Karpas-422 (cell line): ENCODE measurements around the gene LTA. TPM values are rescaled to one million over a fixed set of nuclear protein-coding genes. Genes with fewer than 3 reads are reported as not detected.

ENCODE experiments used
- DNase-seq: peaks from one replicate; pipeline ENCODE4 v3.0.0-alpha.2; 2015
- H2AFZ ChIP-seq: fragments of 200-600 bp; sonication (generic); 2 replicates; pipeline ENCODE4 v1.6.1; 2014; ENCODE audit warnings: antibody characterized with exemption, low read length, mixed read lengths
- H3K27ac ChIP-seq: fragments of 200-600 bp; sonication (generic); 2 replicates; pipeline ENCODE4 v1.5.1; 2014; ENCODE audit warnings: mild to moderate bottlenecking, low read length, moderate library complexity
- H3K27me3 ChIP-seq: fragments of 200-600 bp; sonication (generic); 2 replicates; pipeline ENCODE4 v1.6.1; 2014; ENCODE audit warnings: low read length, mixed read lengths
- H3K36me3 ChIP-seq: fragments of 200-600 bp; sonication (generic); 2 replicates; pipeline ENCODE4 v1.6.1; 2014; ENCODE audit warnings: low read length, mixed read lengths; ENCODE audit not compliant: insufficient read depth
- H3K4me1 ChIP-seq: fragments of 200-600 bp; sonication (generic); 2 replicates; pipeline ENCODE4 v1.6.1; 2014; ENCODE audit warnings: mild to moderate bottlenecking, low read length, mixed read lengths
- H3K4me2 ChIP-seq: fragments of 200-600 bp; sonication (generic); 2 replicates; pipeline ENCODE4 v1.6.1; 2014; ENCODE audit warnings: low read length, low read depth, mild to moderate bottlenecking; ENCODE audit not compliant: poor library complexity, severe bottlenecking
- H3K4me3 ChIP-seq: fragments of 200-600 bp; sonication (generic); 2 replicates; pipeline ENCODE4 v1.5.1; 2014; ENCODE audit warnings: mild to moderate bottlenecking, antibody characterized with exemption, low read length, mixed read lengths
- H3K79me2 ChIP-seq: fragments of 200-600 bp; sonication (generic); 2 replicates; pipeline ENCODE4 v1.6.1; 2014; ENCODE audit warnings: mild to moderate bottlenecking, low read length, mixed read lengths
- H3K9ac ChIP-seq: fragments of 200-600 bp; sonication (generic); 2 replicates; pipeline ENCODE4 v1.6.0; 2014; ENCODE audit warnings: low read length
- H3K9me2 ChIP-seq: fragments of 200-600 bp; sonication (generic), shearing (Covaris generic); replicated peaks from 2 replicates; pipeline ENCODE4 v1.6.0; 2014; ENCODE audit warnings: mild to moderate bottlenecking, low read length, moderate library complexity; ENCODE audit not compliant: insufficient read depth
- H3K9me3 ChIP-seq: fragments of 300-700, 200-600 bp; sonication (generic); 2 replicates; pipeline ENCODE4 v1.6.1; 2014; ENCODE audit warnings: low read length, mixed read lengths
- H4K20me1 ChIP-seq: fragments of 200-600 bp; sonication (generic); 2 replicates; pipeline ENCODE4 v1.6.1; 2014; ENCODE audit warnings: mild to moderate bottlenecking, antibody characterized with exemption, low read length, low read depth; ENCODE audit not compliant: insufficient read depth
- total RNA-seq: library from RNA; depleted of rRNA; stranded (reverse); fragments of >200 nt; shearing (Covaris generic); gene quantifications from 2 replicates; pipeline ENCODE4 v1.2.3, GENCODE V29; 2014; ENCODE audit warnings: low replicate concordance

LTA gene
- total RNA-seq, 1 experiment from 2014 or later, result 128 TPM

DNA sequence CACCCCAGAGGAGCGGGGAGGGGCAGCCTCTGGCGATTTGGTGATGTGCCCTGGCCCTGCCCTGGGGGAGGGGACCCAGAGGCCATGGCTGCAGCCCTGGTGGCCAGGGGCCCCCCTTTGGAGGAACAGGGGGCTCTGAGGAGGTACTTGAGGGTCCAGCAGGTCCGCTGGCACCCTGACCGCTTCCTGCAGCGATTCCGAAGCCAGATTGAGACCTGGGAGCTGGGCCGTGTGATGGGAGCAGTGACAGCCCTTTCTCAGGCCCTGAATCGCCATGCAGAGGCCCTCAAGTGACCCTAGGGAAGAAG, 13.8 kb upstream of the LTA start:
- no peaks in the 10 kb centered on the region for H3K27me3 ChIP-seq
- H3K27ac ChIP-seq, result peak overlapping the region; percentile 99
- peaks cover 88% of the 10 kb centered on the region for H3K4me1 ChIP-seq
- H3K9me3 ChIP-seq, result no peaks in the 10 kb centered on the region
- H3K4me2 ChIP-seq, result peak overlapping the region; percentile 83
- no peaks in the 10 kb centered on the region for H3K9me2 ChIP-seq
- H3K9ac ChIP-seq, result peak overlapping the region; percentile 93
- DNase-seq, result no peak
- H4K20me1 ChIP-seq, result no peaks in the 10 kb centered on the region
- no peak overlapping the region for H2AFZ ChIP-seq
- H3K4me3 ChIP-seq, result peak overlapping the region; percentile 64
- 0 out of 2 replicates have a peak, but pooled peaks cover 3% of the 10 kb centered on the region for H3K36me3 ChIP-seq
- H3K79me2 ChIP-seq, result peaks cover 8% of the 10 kb centered on the region; the same call in 1 of the 2 replicates

DNA sequence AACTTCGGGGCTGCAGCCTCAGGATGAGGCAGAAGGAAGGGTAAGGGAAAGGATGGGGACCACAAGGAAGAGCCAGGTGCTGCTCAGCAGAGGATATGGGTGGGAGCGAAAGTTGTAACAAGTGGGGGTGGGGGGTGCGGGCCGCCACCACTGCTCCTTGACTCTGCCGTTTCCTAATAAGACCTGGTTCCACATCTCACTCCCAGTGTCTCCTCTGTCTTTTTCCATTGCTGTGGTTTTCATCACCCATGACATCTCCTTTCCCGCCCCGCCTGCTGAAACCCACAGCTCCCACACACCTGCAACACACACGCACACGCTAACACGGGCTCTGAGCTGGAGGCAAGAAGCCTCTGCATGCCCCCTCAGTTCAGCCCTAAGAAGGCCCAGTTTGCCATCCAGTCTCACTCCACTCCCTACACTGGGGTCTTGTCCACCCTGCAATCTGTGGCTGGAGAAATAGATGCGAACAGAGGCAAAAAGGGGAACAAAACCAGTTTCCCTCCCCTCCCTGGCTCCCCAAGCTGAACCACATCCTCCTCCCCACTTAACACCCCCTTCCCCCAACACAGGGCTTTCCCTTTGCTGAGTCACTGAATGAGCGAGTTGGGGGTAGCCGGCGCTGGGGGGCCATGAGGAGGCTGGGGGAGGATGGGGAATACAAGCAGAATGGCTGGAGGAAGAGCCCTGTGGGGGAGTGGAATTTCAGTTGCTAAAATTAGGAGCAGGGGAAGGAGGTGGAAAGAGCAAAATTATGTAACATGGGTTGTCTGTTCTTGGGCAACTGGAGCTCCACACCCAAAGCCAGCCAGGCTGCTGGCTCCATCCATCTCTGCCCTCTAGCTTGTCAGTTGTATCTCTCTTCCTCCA, 13.2 kb upstream of the LTA start:
- Histone ChIP-seq H4K20me1 (no peaks in the 10 kb centered on the region), H2AFZ (no peak overlapping the region), H3K27me3 (no peaks in the 10 kb centered on the region), H3K36me3 (no peaks in the 10 kb centered on the region), H3K9me2 (no peaks in the 10 kb centered on the region), H3K79me2 (peaks cover 10% of the 10 kb centered on the region; the same call in 1 of the 2 replicates), H3K4me1 (peaks cover 94% of the 10 kb centered on the region), H3K4me2 (peak overlapping the region; percentile 83), H3K4me3 (peak overlapping the region; percentile 64), H3K27ac (peak overlapping the region; percentile 99), H3K9ac (peak overlapping the region; percentile 93), H3K9me3 (no peaks in the 10 kb centered on the region)
- peak; percentile 96 for DNase-seq

DNA sequence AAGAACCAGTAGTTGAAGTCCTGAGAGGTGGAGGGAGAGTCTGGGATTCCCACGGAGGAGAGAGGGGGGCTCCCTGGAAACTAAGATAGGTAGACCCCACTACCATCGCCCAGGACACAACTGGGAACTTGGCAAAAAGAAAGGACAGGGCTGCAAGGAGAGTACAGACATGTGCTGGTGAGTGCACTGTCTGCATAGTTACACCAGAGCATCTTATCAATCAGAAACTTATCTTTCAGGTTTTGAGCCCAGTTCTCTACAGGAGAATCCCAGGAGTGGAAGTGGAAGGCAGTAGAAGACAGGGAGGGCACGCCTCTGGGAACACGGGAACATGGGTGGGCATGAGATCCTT, 12.5 kb upstream of the LTA start:
- Histone ChIP-seq H3K4me1 (peaks cover 89% of the 10 kb centered on the region), H3K9ac (peak overlapping the region; percentile 93), H3K27ac (peak overlapping the region; percentile 99), H3K4me3 (peak overlapping the region; percentile 64), H3K79me2 (peaks cover 11% of the 10 kb centered on the region; the same call in 1 of the 2 replicates), H3K27me3 (no peaks in the 10 kb centered on the region), H3K4me2 (peak overlapping the region; percentile 83), H2AFZ (no peak overlapping the region), H3K36me3 (no peaks in the 10 kb centered on the region), H3K9me3 (no peaks in the 10 kb centered on the region), H4K20me1 (no peaks in the 10 kb centered on the region), H3K9me2 (no peaks in the 10 kb centered on the region)
- DNase-seq, result no peak

DNA sequence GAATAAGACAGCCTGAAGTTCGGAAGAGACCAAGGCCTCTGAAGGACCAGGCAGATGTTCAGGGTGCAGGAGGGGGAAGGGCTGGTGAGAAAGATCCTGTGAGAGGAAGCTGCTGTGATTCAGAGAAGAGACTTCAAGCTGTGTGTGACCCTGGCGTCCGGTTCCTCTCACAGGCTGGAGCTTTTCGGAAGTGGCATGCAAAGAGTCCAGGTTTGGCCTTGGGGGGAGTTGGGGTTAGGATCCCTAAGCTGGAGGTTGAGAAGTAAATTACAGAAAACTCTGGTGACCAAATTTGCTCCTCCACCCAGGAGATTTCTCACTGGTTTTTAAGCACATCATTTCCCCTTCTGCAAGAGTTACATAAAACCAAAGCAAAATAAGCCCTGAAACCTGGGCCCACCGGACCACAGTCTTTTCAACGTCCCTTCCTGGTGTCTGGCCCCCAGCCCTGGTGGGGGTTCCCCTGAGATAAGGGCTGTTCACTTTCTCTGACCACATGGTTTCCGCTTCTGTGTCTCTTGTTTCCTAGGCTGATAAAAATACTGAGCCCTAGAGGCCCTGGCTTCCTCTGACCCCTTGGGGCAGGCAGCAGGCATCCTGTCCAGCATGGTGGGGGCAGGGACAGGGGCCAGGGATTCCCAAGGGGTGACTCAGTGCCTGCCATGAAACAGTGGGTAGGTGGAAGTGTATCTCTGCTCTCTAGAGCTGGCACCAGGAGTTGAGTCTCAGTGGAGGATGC, 12.0 kb upstream of the LTA start:
- Histone ChIP-seq H3K36me3 (no peaks in the 10 kb centered on the region), H3K27ac (peak overlapping the region; percentile 99), H3K27me3 (no peaks in the 10 kb centered on the region), H3K9ac (peak overlapping the region; percentile 93), H3K4me2 (peak overlapping the region; percentile 83), H3K4me3 (peak overlapping the region; percentile 64), H2AFZ (no peak overlapping the region), H3K79me2 (peaks cover 11% of the 10 kb centered on the region; the same call in 1 of the 2 replicates), H3K9me3 (no peaks in the 10 kb centered on the region), H3K9me2 (no peaks in the 10 kb centered on the region), H3K4me1 (peaks cover 89% of the 10 kb centered on the region), H4K20me1 (no peaks in the 10 kb centered on the region)
- peak; percentile 98 for DNase-seq

DNA sequence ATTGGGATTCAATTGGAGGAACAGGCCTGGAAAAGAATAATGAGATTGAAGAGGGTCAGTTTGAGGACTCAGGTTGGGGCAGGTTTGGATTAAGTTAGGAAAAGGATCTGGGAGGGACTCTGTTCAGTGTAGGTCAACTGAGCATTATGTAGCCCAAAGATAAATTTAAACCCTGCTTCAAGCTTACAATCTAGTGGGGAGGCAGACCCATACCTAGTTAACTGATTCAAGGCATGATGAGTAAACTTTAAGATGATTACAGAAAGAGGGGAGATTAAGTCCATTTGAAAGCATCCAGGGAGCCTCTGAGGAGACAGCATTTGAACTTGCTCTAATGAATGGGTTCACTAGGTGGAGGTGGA, 11.4 kb upstream of the LTA start:
- Histone ChIP-seq H3K36me3 (no peaks in the 10 kb centered on the region), H3K9ac (peak overlapping the region; percentile 93), H3K9me2 (no peaks in the 10 kb centered on the region), H3K4me2 (peak overlapping the region; percentile 83), H4K20me1 (no peaks in the 10 kb centered on the region), H3K9me3 (no peaks in the 10 kb centered on the region), H3K4me1 (peaks cover 94% of the 10 kb centered on the region), H3K27ac (peak overlapping the region; percentile 99), H3K79me2 (peaks cover 16% of the 10 kb centered on the region; the same call in 1 of the 2 replicates), H2AFZ (no peak overlapping the region), H3K27me3 (no peaks in the 10 kb centered on the region), H3K4me3 (peak overlapping the region; percentile 39)
- DNase-seq, result peak; percentile 69

DNA sequence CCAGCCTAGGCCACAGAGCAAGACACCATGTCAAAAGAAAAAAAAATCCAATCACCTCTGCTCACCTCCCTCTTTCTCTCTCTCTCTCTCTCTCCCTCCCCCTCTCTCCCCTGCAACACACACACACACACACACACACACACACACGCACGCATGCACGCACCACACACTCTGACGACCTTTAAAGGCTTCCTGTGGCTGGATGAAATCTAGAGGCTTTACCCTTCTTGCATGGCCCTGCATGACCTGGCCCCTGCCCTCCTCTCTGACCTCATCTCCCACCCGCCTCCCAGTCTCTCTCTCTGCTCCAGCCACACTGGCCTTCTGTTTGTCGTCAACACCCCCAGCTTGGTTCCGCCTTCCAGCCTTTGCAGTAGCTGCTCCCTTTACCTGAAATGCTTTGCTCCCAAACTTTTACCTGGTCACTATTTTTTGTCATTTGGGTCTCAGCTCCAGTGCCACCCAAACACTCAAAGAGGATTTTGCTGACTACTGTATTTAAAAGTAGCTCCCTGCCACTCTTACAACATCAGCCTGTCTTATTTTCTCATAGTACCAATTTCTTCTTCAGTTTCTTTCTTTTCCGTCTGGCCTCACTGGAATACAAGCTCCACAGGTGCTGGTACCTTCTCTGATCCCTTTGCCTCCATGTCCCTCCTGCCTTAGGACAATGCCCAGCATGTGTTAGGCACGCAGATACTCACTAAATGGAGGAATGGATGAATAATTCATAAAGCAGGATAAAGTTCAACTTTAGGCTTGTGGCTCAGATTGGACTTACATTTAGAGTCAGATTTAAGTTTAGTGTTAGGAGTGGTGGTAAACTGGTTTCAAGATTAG, 4.3 kb upstream of the LTA start:
- Histone ChIP-seq H3K36me3 (no peaks in the 10 kb centered on the region), H3K27ac (peak overlapping the region; percentile 95), H3K27me3 (no peaks in the 10 kb centered on the region), H4K20me1 (no peaks in the 10 kb centered on the region), H3K9me2 (no peaks in the 10 kb centered on the region), H3K4me3 (no peak overlapping the region), H3K9me3 (no peaks in the 10 kb centered on the region), H3K4me2 (peak overlapping the region; percentile 84), H3K79me2 (peaks cover 37% of the 10 kb centered on the region), H3K9ac (peak overlapping the region; percentile 99), H3K4me1 (peaks cover 81% of the 10 kb centered on the region), H2AFZ (no peak overlapping the region)
- DNase-seq, result peak; percentile 60

DNA sequence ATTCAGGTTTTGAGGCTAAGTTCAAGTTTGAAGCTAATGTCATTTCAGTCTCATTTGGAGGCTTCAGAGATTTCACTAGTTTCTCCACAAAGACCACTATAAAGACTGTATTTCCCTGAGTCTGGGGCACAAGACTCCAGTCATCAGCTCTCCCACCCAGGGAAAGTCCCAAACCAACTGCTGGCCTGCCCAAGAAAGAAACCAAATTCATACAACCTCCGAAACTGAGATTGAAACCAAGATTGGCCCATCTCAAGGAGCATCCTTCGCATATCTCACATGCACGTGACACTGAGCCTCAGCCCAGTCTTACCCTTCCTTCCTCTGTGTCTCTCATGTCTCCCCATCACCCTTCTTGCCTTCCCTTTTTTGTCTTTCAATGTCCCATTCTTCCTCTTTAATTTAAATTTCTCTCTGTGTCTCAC, 3.5 kb upstream of the LTA start:
- H4K20me1 ChIP-seq, result no peaks in the 10 kb centered on the region
- DNase-seq, result peak; percentile 77
- peaks cover 81% of the 10 kb centered on the region for H3K4me1 ChIP-seq
- peak overlapping the region; percentile 95 for H3K27ac ChIP-seq
- H3K9me2 ChIP-seq, result no peaks in the 10 kb centered on the region
- H2AFZ ChIP-seq, result no peak overlapping the region
- H3K9me3 ChIP-seq, result no peaks in the 10 kb centered on the region
- no peaks in the 10 kb centered on the region for H3K36me3 ChIP-seq
- H3K4me2 ChIP-seq, result peak overlapping the region; percentile 84
- H3K27me3 ChIP-seq, result no peaks in the 10 kb centered on the region
- peak overlapping the region; percentile 98; the same call in 1 of the 2 replicates for H3K4me3 ChIP-seq
- peak overlapping the region; percentile 99 for H3K9ac ChIP-seq
- peaks cover 44% of the 10 kb centered on the region for H3K79me2 ChIP-seq
